ENCODE data around the gene MLANA.

DNA sequence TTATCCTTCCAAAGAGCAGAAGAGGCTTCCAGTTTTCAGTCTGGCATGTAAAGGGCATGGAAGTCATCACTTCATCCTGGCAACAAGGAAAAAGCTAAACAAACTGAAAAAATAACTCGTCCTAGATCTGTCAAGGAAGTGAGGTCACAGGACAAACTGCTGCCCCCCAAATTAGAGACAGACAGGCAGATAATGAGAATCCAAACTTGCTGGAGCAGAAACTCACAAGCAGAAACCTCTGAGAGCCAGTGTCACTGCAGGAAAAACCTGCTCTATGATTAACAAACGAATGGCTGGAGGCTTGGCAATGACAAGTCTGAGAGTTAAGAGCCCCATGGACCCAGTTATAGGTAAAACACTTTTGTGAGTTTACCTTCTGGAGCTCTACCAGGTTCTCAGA lies 18.9 kb upstream of the MLANA start:
- no peak for TF ChIP-seq POLR2A (IDR thresholded peaks at IDR 0.05)
- TF ChIP-seq, protein P1, sequence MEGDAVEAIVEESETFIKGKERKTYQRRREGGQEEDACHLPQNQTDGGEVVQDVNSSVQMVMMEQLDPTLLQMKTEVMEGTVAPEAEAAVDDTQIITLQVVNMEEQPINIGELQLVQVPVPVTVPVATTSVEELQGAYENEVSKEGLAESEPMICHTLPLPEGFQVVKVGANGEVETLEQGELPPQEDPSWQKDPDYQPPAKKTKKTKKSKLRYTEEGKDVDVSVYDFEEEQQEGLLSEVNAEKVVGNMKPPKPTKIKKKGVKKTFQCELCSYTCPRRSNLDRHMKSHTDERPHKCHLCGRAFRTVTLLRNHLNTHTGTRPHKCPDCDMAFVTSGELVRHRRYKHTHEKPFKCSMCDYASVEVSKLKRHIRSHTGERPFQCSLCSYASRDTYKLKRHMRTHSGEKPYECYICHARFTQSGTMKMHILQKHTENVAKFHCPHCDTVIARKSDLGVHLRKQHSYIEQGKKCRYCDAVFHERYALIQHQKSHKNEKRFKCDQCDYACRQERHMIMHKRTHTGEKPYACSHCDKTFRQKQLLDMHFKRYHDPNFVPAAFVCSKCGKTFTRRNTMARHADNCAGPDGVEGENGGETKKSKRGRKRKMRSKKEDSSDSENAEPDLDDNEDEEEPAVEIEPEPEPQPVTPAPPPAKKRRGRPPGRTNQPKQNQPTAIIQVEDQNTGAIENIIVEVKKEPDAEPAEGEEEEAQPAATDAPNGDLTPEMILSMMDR (IDR thresholded peaks at IDR 0.05): no peak

Data from ovary (tissue), 3 donors.